Ammon's horn (tissue), 1 donor: ENCODE results near the gene SYNDIG1L.

Experiments used
- DNase-seq: peaks from one replicate; pipeline ENCODE4 v3.0.0-alpha.2; 2016; ENCODE audit warnings: low spot score

SYNDIG1L gene

GRCh38 chr14:74429221-74429691 lies 3.2 kb upstream of the SYNDIG1L start:
- no peak for DNase-seq

GRCh38 chr14:74427651-74428050 lies 1.6 kb upstream of the SYNDIG1L start:
- no peak for DNase-seq

GRCh38 chr14:74425525-74426201 lies 347 bp downstream of the SYNDIG1L start:
- DNase-seq: no peak

DNA sequence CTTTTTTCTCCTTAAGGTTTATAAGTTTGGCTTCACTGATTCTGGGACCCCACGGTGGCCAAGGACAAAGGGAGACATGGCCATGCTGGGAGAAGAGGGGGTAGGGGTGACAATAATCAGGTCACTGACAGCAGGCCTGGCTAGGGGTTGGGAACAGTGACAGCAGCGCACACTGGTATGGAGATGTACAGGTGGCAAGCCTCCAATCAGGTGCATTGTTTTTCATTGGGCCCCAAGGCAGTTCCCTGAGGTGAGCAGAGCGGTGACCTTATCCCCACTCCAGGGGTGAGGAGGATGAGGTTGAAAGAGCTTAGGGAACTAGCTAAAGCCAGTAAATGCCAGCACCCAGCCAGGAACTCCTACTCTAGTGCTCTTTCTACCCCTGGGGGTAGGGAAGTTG lies 1.4 kb downstream of the SYNDIG1L start:
- DNase-seq: no peak

GRCh38 chr14:74423246-74423645 lies 2.8 kb downstream of the SYNDIG1L start:
- no peak for DNase-seq

DNA sequence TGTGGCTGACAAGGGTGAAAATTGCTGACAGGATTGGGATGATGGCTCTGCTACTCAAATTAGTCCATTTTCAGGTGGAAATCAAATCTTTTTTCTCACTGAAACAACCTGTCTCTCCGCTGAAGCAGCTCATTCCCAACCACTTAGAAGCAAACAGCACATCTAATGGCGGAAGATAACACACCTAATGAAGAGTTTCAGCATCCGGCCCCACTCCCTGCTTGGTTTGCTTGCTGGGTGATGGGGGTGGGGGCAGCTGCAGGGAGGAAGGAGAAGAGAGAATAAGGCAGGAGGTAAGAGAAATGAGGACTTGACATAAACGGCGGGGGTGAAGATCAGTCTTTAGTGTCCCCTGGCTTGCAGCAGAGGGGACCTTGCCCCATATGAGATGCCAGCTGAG lies 4.0 kb downstream of the SYNDIG1L start:
- DNase-seq: no peak

- DNase-seq: no peak
Measured at GRCh38 chr14:74419086-74419485, 6.9 kb downstream of the SYNDIG1L start.

- peak; percentile 40 for DNase-seq
Measured at GRCh38 chr14:74418031-74418430, 8.0 kb downstream of the SYNDIG1L start.

DNA sequence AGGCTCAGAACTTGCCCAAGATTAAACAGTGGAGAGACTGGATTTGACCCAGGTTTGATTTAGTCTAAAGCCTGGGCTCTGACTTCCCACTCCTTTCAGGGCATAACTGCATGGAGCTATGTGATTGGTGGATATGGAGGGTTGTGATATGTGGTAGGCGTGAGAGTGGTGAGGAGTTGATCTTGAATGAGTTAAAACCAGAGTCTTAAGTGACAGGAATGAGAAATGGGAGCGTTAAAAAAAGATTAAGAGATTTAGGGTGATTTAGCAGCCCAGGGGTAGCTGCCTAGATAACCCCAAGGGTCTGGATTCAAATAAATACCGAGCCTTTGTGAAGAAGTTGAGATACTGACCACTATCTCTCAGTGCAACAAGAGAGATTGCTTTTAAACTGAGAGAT lies 8.4 kb downstream of the SYNDIG1L start:
- no peak for DNase-seq

DNA sequence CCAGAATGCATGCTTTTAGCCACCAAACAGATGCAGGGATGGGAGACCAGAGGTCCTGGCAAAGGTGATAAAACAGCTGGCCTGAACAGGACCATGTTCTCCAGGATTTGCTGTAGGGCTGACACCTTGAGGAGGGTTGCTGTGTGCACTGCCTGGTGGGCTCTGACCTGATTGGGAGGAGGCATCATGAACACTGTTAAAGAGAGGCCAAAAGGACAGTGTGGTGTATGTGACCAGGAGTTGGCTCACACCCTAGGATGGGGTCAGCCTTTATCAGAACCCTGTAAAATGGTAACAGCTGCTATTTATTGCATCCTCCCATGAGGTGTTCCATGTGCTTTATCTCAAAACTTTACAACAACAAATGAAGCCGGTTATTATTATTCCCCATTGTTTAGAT lies 8.8 kb downstream of the SYNDIG1L start:
- DNase-seq: no peak

DNA sequence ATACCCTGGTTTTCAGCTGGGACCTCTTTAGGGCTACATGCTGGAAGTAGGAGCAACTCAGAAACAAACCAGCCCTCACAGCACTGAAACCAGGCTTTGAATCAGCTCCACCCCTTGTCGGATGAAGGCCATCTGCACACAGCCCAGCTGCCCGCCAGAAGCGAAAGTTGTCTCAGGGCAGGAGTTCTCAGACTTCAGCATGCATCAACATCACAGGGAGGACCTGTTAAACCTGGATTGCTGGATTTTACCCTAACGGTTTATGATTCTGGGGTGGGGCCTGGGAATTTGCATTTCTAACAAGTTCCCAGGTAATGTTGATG lies 10.9 kb downstream of the SYNDIG1L start:
- DNase-seq: no peak

- DNase-seq: no peak
Measured at GRCh38 chr14:74414403-74415114, 11.5 kb downstream of the SYNDIG1L start.

- DNase-seq: no peak
Measured at GRCh38 chr14:74413627-74414026, 12.4 kb downstream of the SYNDIG1L start.

DNA sequence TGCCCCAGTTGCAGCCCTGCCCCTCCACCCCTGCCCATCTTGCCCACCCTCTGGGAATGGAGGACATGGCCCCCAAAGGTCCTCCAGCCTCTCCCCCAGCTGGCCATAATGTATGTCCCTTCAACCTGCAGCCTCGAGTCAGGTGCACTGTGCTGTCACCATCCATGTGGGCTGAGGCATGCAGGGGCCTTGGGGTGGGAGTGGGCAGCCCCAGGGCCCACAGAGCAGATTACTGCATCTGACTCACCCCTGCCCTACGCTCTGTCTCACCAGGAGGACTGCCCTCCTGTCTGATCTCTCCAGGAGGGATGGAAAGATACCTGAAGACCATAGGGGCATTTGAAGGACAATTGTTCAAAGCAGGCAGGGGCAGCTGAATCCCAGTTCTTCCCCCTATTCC lies 13.3 kb downstream of the SYNDIG1L start:
- no peak for DNase-seq

- DNase-seq: no peak
Measured at GRCh38 chr14:74411671-74412070, 14.3 kb downstream of the SYNDIG1L start.

DNA sequence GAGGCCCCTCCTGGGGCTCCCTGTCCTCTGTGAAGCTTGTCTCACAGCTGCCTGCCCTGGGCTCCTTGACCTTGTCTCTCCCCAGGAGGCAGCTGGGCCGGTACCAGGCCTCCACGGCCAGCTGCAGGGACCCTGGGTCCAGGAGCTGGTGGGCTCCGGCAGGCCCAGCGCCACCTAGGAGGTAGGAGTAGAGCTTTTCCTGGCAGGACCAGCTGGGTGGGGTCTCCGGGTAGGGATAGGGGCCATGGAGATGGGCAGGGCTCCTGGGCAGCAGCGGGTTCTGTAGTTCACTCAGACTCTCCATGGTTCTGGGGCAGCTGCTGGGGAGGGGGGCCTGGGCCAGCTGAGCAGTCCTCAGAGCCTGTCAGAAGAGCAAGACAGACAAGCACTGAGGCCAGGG lies 16.6 kb downstream of the SYNDIG1L start:
- DNase-seq: no peak

DNA sequence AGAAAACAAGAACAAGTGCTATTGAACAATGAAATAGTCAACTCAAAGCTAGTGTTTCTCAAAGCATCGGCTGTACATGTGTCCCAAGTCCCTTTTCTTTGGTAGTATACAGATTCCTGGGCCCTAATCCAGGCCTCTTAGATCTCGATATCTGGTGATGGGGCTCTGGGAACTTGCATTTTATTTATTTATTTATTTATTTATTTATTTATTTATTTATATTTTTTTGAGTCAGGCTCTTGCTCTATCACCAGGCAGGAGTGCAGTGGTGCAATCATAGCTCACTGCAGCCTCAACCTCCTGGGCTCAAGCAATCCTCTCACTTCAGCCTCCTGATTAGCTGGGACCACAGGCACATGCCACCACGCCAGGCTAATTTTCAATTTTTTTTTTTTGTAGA lies 17.1 kb downstream of the SYNDIG1L start:
- DNase-seq: no peak

GRCh38 chr14:74407801-74408154 lies 18.2 kb downstream of the SYNDIG1L start:
- DNase-seq: no peak

GRCh38 chr14:74407021-74407800 lies 18.8 kb downstream of the SYNDIG1L start:
- DNase-seq: no peak

DNA sequence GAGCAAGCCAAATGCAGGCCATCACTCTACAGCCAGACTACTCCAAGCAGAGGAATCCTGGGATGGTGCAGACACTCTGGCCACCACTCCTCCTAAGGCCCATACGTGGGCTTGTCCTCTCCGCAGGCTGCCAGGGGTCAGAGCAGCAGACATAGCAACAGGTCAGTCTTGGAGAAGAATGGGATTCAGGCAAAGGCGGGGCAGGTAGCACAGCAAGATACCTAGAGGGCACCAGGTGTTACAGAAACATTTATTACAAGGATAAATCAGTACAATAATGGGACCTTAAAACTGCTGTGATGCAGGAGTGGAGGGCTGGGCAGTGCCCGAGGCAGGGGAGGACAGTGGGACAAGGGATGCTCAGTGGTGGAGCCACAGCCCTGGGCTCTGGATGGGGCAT lies 20.3 kb downstream of the SYNDIG1L start:
- no peak for DNase-seq

DNA sequence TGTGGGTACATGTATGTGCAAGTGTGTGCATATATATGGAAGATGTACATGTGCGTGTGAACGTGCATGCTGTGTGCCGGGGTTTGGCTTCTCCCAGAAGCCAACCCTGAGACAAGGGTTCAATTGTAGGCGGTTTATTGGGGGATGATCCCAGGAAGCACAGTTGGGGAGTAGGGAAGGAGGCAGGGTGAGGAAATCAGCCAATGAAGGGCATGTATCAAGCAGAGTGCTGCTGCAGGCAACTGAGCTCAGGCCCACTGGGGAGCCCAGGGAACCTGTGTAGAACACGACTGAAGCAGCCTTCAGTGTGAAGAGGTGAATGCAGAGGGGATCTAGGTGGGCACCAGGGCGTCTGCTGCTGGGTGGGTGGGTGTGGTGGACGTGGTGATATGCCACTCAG lies 21.6 kb downstream of the SYNDIG1L start:
- DNase-seq: no peak

- DNase-seq: no peak
Measured at GRCh38 chr14:74403619-74404417, 22.2 kb downstream of the SYNDIG1L start.
